DND-41 (cell line): ENCODE data around the gene DDX51.

Source experiments
- ATAC-seq: fragments of 200-7000 bp; cut with Tn5 transposase; 3 replicates; pipeline ENCODE4 v1.9.1; 2021; ENCODE audit warnings: low read depth; ENCODE audit not compliant: insufficient read depth
- DNase-seq: peaks from one replicate; pipeline ENCODE4 v3.0.0-alpha.2; 2020
- H2AFZ ChIP-seq: 2 replicates; pipeline ENCODE4 v1.6.0; 2012; ENCODE audit warnings: low read depth, low read length
- H3K27ac ChIP-seq: 2 replicates; pipeline ENCODE4 v1.5.1; 2012; ENCODE audit warnings: low read length, inconsistent platforms
- H3K27me3 ChIP-seq: fragments of 200-600 bp; sonication (generic); 2 replicates; pipeline ENCODE4 v1.6.0; 2012; ENCODE audit warnings: low read length, mild to moderate bottlenecking, inconsistent platforms; ENCODE audit not compliant: insufficient read depth, poor library complexity
- H3K36me3 ChIP-seq: 2 replicates; pipeline ENCODE4 v1.5.1; 2012; ENCODE audit warnings: low read length, inconsistent platforms; ENCODE audit not compliant: insufficient read depth
- H3K4me1 ChIP-seq: 2 replicates; pipeline ENCODE4 v1.5.1; 2012; ENCODE audit warnings: mild to moderate bottlenecking, low read length; ENCODE audit not compliant: insufficient read depth
- H3K4me2 ChIP-seq: 2 replicates; pipeline ENCODE4 v1.6.0; 2012; ENCODE audit warnings: mild to moderate bottlenecking, moderate library complexity, low read length, inconsistent platforms; ENCODE audit not compliant: insufficient read depth
- H3K4me3 ChIP-seq, 2 experiments: fragments of 200-600 bp in 1 of 2; shearing (Covaris generic) in 1 of 2; 2 replicates each; pipeline ENCODE4 v1.5.1; 2012 to 2016; ENCODE audit warnings: inconsistent platforms in 2 of 2, low read length in 2 of 2, mild to moderate bottlenecking in 2 of 2, low read depth in 1 of 2, moderate library complexity in 1 of 2
- H3K79me2 ChIP-seq: 2 replicates; pipeline ENCODE4 v1.6.0; 2012; ENCODE audit warnings: low read length, inconsistent platforms; ENCODE audit not compliant: insufficient read depth
- H3K9ac ChIP-seq: 2 replicates; pipeline ENCODE4 v1.6.0; 2012; ENCODE audit warnings: low read depth, mild to moderate bottlenecking, inconsistent platforms, low read length, moderate library complexity
- H3K9me3 ChIP-seq: 2 replicates; pipeline ENCODE4 v1.5.1; 2012; ENCODE audit warnings: low read length, moderate library complexity, mild to moderate bottlenecking, inconsistent platforms; ENCODE audit not compliant: insufficient read depth, severe bottlenecking
- H4K20me1 ChIP-seq: 2 replicates; pipeline ENCODE4 v1.6.0; 2012; ENCODE audit warnings: low read length; ENCODE audit not compliant: insufficient read depth
- CTCF ChIP-seq: IDR thresholded peaks from 2 replicates; pipeline ENCODE4 v1.5.1; 2012; ENCODE audit warnings: borderline replicate concordance, low read length, moderate library complexity, mild to moderate bottlenecking; ENCODE audit not compliant: poor library complexity, severe bottlenecking; ENCODE audit errors: extremely low read depth
- EZH2 ChIP-seq: IDR thresholded peaks from 3 replicates; pipeline ENCODE4 v1.6.1; 2012; ENCODE audit warnings: borderline replicate concordance, low read depth, mild to moderate bottlenecking, moderate library complexity, low read length, inconsistent platforms; ENCODE audit not compliant: severe bottlenecking

DDX51 gene

GRCh38 chr12:132161036-132161781, 17.1 kb upstream of the DDX51 start:
- H3K36me3 ChIP-seq = peaks cover 22% of the 10 kb centered on the region
- no peak overlapping the region for H3K4me3 ChIP-seq
- DNase-seq (peak; percentile 35), ATAC-seq (peak; percentile 6; the same call in 1 of the 3 replicates)
- peaks cover 8% of the 10 kb centered on the region for H3K27me3 ChIP-seq
- no peaks in the 10 kb centered on the region for H3K79me2 ChIP-seq
- peaks cover 2% of the 10 kb centered on the region for H3K9me3 ChIP-seq
- no peak overlapping the region for H3K27ac ChIP-seq
- no peak for TF ChIP-seq EZH2
- no peak overlapping the region for H3K9ac ChIP-seq
- no peak overlapping the region for H2AFZ ChIP-seq
- H4K20me1 ChIP-seq = peaks cover 14% of the 10 kb centered on the region
- no peak overlapping the region for H3K4me2 ChIP-seq
- peaks cover 4% of the 10 kb centered on the region; the same call in 1 of the 2 replicates for H3K4me1 ChIP-seq

- Histone ChIP-seq H3K4me3 (no peak overlapping the region), H3K27me3 (peaks cover 8% of the 10 kb centered on the region), H3K9me3 (peaks cover 2% of the 10 kb centered on the region), H3K27ac (no peak overlapping the region), H2AFZ (no peak overlapping the region), H3K4me2 (no peak overlapping the region), H3K79me2 (no peaks in the 10 kb centered on the region), H3K36me3 (peaks cover 24% of the 10 kb centered on the region), H3K4me1 (peaks cover 4% of the 10 kb centered on the region; the same call in 1 of the 2 replicates), H4K20me1 (peaks cover 14% of the 10 kb centered on the region), H3K9ac (no peak overlapping the region)
- TF ChIP-seq EZH2 = no peak
- no peak for TF ChIP-seq CTCF
- ATAC-seq (no peak), DNase-seq (no peak)
Observed at GRCh38 chr12:132160601-132161035, 16.5 kb upstream of the DDX51 start.

- no peak overlapping the region for H3K4me3 ChIP-seq
- DNase-seq = no peak
- H3K27me3 ChIP-seq = peaks cover 8% of the 10 kb centered on the region
- ATAC-seq = no peak
- H3K9me3 ChIP-seq = peaks cover 2% of the 10 kb centered on the region
- no peak overlapping the region for H3K9ac ChIP-seq
- H3K4me2 ChIP-seq = no peak overlapping the region
- peaks cover 24% of the 10 kb centered on the region for H3K36me3 ChIP-seq
- H2AFZ ChIP-seq = no peak overlapping the region
- H3K79me2 ChIP-seq = no peaks in the 10 kb centered on the region
- no peak for TF ChIP-seq CTCF
- no peak for TF ChIP-seq EZH2
- peaks cover 15% of the 10 kb centered on the region for H4K20me1 ChIP-seq
- peaks cover 4% of the 10 kb centered on the region; the same call in 1 of the 2 replicates for H3K4me1 ChIP-seq
- no peak overlapping the region for H3K27ac ChIP-seq
Observed at GRCh38 chr12:132160016-132160415, 15.9 kb upstream of the DDX51 start.

GRCh38 chr12:132159555-132160003, 15.5 kb upstream of the DDX51 start:
- Histone ChIP-seq H3K27me3 (peaks cover 8% of the 10 kb centered on the region), H4K20me1 (peaks cover 17% of the 10 kb centered on the region), H3K4me3 (no peak overlapping the region), H3K4me2 (no peak overlapping the region), H2AFZ (no peak overlapping the region), H3K9me3 (peaks cover 2% of the 10 kb centered on the region), H3K79me2 (no peaks in the 10 kb centered on the region), H3K9ac (no peak overlapping the region), H3K4me1 (peaks cover 4% of the 10 kb centered on the region; the same call in 1 of the 2 replicates), H3K27ac (no peak overlapping the region), H3K36me3 (peaks cover 24% of the 10 kb centered on the region)
- TF ChIP-seq EZH2 = no peak
- no peak for TF ChIP-seq CTCF
- DNase-seq (no peak), ATAC-seq (no peak)
